Mucosa of descending colon (tissue), 3 donors: ENCODE results near the gene EPB41L5. TPM values are rescaled to one million over a fixed set of nuclear protein-coding genes. Genes with fewer than 3 reads are reported as not detected.
"Not testable (repeated sequence)": the region's sequence is repeated elsewhere in the genome, so short reads cannot be mapped to it uniquely, and the experiment has no call there.

Experiments
- ATAC-seq: fragments of 200-7000 bp; cut with Tn5 transposase; one replicate; pipeline ENCODE4 v1.9.1; 2020; ENCODE audit warnings: mild to moderate bottlenecking, moderate library complexity
- DNase-seq, 3 donors: peaks; one replicate each; pipeline ENCODE4 v3.0.0-alpha.2; 2020
- H3K36me3 ChIP-seq: fragments of 200-600 bp; one replicate; pipeline ENCODE4 v1.8.0; 2021; ENCODE audit warnings: low read depth, mild to moderate bottlenecking
- H3K4me1 ChIP-seq: fragments of 200-600 bp; one replicate; pipeline ENCODE4 v1.8.0; 2021; ENCODE audit warnings: low read depth, mild to moderate bottlenecking
- H3K4me3 ChIP-seq: fragments of 200-600 bp; one replicate; pipeline ENCODE4 v1.8.0; 2021; ENCODE audit warnings: mild to moderate bottlenecking
- H3K9me3 ChIP-seq: fragments of 200-600 bp; one replicate; pipeline ENCODE4 v1.8.0; 2021; ENCODE audit warnings: mild to moderate bottlenecking
- intact Hi-C, 2 donors: fragments of 100-400 bp; cut with DNase I in 1 of 2; cut with micrococcal nuclease in 1 of 2; formaldehyde crosslinking; loops; one replicate each; pipeline versions ENCODE4 v1.11.0 to v1.11.1; 2022; cut with DNase I, micrococcal nuclease
- total RNA-seq, 3 donors: library from RNA; stranded (reverse); fragmentation: NEBNext Ultra II Directional in 2 of 3; extraction: Animal tissue kit (Norgen Biotek cat#: 25700) in 2 of 3; gene quantifications; one replicate each; pipeline versions ENCODE4 v1.2.1 to v1.2.4, GENCODE V29; 2021 to 2023
- TF ChIP-seq, protein P1 (sequence below): fragments of 200-600 bp; IDR thresholded peaks from one replicate; pipeline ENCODE4 v1.8.0; 2022; ENCODE audit warnings: antibody characterized with exemption, mild to moderate bottlenecking
- donor health status: DM: no; HTN: no; CAD: no; lungs with moderate emphysema.
- donor health status: DM: no; HTN: no; CAD: no.
- donor health status: DM: no; HTN: yes; CAD: no.

EPB41L5 gene
- total RNA-seq, 3 donors from 2014 or later = 22.6 to 36.7 (median 27.8) TPM

DNA sequence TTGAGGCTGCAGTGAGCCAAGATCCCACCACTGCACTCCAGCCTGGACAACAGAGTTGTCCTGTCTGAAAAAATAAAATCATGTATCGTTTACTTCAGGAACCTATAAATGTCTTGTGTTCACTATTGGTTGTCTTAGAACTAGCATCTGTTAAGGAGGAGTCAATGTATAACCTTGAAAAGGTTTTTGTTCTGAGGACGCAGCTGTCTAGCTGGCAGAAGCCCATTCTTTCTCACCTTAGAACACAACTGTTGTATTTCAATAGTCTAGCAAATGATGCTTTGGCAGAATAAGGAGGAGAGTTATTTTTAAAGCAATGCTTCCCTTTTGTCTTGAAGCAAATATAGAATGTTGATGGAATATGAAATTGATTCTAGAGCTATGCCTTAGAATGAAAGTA is 21.1 kb downstream of the EPB41L5 start:
- no peaks in the 10 kb centered on the region for H3K36me3 ChIP-seq
- H3K4me3 ChIP-seq = no peak overlapping the region
- intact Hi-C loops = no loop called here
- H3K4me1 ChIP-seq = no peaks in the 10 kb centered on the region
- TF ChIP-seq, protein P1, sequence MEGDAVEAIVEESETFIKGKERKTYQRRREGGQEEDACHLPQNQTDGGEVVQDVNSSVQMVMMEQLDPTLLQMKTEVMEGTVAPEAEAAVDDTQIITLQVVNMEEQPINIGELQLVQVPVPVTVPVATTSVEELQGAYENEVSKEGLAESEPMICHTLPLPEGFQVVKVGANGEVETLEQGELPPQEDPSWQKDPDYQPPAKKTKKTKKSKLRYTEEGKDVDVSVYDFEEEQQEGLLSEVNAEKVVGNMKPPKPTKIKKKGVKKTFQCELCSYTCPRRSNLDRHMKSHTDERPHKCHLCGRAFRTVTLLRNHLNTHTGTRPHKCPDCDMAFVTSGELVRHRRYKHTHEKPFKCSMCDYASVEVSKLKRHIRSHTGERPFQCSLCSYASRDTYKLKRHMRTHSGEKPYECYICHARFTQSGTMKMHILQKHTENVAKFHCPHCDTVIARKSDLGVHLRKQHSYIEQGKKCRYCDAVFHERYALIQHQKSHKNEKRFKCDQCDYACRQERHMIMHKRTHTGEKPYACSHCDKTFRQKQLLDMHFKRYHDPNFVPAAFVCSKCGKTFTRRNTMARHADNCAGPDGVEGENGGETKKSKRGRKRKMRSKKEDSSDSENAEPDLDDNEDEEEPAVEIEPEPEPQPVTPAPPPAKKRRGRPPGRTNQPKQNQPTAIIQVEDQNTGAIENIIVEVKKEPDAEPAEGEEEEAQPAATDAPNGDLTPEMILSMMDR = no peak
- DNase-seq (no peak), ATAC-seq (no peak)
- H3K9me3 ChIP-seq = no peaks in the 10 kb centered on the region

DNA sequence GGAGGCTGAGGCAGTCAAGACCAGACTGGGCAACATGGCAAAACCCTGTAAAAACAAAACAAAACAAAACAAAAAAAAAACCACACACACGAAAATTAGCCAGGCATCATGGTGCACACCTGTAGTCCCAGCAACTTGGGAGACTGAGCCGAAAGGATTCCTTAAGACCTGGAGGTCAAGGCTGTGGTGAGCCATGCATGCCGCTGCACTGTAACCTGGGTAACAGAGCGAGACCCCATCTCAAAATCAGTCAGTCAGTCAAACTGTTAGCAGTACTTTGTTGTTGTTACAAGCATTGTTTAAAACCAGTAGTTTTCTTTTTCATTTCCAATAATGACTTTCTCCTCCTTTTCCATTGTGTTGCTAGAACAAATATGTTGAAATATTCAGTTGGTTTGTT is 21.7 kb downstream of the EPB41L5 start:
- no peak for DNase-seq
- ATAC-seq = no peak
- no peaks in the 10 kb centered on the region for H3K36me3 ChIP-seq
- no peaks in the 10 kb centered on the region for H3K9me3 ChIP-seq
- no peak overlapping the region for H3K4me3 ChIP-seq
- TF ChIP-seq, protein P1 = no peak
- no peaks in the 10 kb centered on the region for H3K4me1 ChIP-seq
- intact Hi-C loops = no loop called here

DNA sequence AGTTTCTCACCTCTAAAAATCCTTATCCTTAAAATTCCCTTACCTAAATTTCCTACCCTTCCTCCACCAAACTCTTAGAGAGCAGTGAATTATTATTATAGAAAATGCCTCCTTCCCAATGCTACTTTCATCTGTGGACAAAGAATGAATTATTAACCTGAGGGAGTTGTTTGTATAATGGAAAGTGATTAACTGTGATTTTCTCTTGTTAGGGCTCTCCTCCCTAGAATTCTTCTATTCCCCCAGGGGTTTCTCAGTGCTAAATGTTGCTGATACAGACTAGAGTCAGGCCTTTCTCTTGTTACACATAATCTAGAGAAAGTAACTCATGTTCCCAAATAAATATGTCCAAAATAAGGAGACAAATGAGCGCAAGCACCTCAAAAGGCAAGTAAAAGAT is 23.3 kb downstream of the EPB41L5 start:
- TF ChIP-seq, protein P1 = no peak
- no peaks in the 10 kb centered on the region for H3K4me1 ChIP-seq
- no peak overlapping the region for H3K4me3 ChIP-seq
- intact Hi-C loops = no loop called here
- H3K36me3 ChIP-seq = no peaks in the 10 kb centered on the region
- DNase-seq = no peak
- ATAC-seq = no peak
- H3K9me3 ChIP-seq = no peaks in the 10 kb centered on the region

DNA sequence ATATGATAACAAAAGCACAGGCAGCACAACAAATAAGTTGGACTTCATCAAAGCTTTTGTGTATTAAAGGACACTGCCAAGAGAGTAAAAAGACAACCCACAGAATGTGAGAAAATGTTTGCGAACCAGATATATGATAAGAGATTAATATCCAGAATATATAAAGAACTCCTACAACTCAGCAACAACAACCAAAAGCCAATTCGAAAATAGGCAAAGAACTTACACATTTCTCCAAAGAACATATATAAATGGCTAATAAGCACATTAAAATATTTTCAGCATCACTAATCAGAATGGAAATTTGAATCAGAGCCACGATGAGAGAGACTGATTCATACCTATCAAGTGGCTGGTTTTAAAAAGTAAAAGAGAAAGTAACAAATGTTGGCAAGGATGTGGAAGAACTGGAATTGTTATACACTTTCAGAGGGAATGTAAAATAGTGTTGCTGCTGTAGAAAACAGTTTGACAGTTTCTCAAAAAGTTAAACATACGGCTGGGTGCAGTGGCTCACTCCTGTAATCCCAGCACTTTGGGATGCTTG is 25.2 kb downstream of the EPB41L5 start:
- Histone ChIP-seq H3K36me3 (no peaks in the 10 kb centered on the region), H3K4me3 (no peak overlapping the region), H3K9me3 (no peaks in the 10 kb centered on the region), H3K4me1 (no peaks in the 10 kb centered on the region)
- TF ChIP-seq, protein P1 = no peak
- intact Hi-C loops = no loop called here
- DNase-seq = no peak
- no peak for ATAC-seq

DNA sequence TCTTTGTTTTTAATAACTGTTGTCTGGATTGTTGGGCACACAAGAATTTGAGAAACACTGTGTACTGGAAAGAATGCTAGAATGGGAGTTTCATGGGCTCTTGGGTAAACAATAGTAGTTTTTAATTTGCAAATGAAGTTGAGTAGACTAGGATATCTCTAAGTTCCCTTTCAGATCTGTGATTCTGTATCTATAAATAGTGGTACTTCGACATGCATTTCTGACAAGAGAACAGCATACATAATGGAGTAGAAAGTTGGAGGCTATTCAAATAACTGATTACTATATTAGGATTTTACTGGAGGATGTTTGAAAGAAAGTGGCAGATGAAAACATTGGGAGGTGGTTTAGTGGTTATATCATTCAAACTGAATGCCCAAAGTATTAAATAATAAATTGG is 29.5 kb downstream of the EPB41L5 start:
- no peaks in the 10 kb centered on the region for H3K4me1 ChIP-seq
- ATAC-seq = no peak
- no peak for DNase-seq
- H3K9me3 ChIP-seq = peaks cover 8% of the 10 kb centered on the region
- intact Hi-C loops = no loop called here
- no peaks in the 10 kb centered on the region for H3K36me3 ChIP-seq
- TF ChIP-seq, protein P1 = no peak
- H3K4me3 ChIP-seq = no peak overlapping the region

DNA sequence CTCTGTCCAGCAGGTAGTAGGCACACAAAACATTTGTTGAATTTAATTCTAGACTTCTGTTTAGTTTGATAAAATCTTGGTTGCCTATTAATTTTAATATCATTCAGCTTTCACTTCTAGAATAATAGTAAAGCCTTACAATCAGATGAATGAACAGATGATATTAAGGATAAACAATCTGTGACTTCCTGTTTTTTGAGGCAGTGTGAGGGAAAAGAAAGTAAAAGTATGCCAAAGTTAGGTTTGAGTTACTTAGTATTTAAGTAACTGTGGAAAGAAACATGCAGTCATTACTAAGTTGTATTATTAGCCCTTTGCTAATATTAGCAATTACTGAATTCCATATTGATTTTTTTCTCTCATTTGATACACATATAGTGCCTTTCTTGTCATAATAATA is 31.5 kb downstream of the EPB41L5 start:
- no peak for ATAC-seq

DNA sequence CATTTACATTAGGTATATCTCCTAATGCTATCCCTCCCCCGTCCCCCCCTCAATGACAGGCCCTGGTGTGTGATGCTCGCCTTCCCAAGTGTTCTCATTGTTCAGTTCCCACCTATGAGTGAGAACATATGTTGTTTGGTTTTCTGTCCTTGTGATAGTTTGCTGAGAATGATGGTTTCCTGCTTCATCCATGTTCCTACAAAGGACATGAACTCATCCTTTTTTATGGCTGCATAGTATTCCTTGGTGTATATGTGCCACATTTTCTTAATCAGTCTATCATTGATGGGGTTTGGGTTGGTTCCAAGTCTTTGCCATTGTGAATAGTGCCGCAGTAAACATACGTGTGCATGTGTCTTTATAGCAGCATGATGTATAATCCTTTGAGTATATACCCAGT is 32.9 kb downstream of the EPB41L5 start:
- not testable (repeated sequence) for DNase-seq

More for the DNA sequence above, 31.5 kb downstream of the EPB41L5 start:
- no peak for DNase-seq
- no peaks in the 10 kb centered on the region for H3K4me1 ChIP-seq
- no peaks in the 10 kb centered on the region for H3K36me3 ChIP-seq
- peaks cover 8% of the 10 kb centered on the region for H3K9me3 ChIP-seq
- H3K4me3 ChIP-seq = no peak overlapping the region
- intact Hi-C loops = no loop called here
- TF ChIP-seq, protein P1 = no peak

DNA sequence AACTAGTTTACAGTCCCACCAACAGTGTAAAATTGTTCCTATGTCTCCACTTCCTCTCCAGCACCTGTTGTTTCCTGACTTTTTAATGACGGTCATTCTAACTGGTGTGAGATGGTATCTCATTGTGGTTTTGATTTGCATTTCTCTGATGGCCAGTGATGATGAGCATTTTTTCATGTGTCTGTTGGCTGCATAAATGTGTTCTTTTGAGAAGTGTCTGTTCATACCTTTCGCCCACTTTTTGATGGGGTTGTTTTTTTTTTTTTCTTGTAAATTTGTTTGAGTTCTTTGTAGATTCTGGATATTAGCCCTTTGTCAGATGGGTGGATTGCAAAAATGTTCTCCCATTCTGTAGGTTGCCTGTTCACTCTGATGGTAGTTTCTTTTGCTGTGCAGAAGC is 33.4 kb downstream of the EPB41L5 start:
- ATAC-seq, intact Hi-C loops, DNase-seq, H3K4me1 ChIP-seq, H3K36me3 ChIP-seq, H3K4me3 ChIP-seq: not testable (repeated sequence)
- peaks cover 12% of the 10 kb centered on the region for H3K9me3 ChIP-seq

More for the DNA sequence above, 32.9 kb downstream of the EPB41L5 start:
- H3K4me3 ChIP-seq, H3K36me3 ChIP-seq, H3K4me1 ChIP-seq, H3K9me3 ChIP-seq, ATAC-seq, intact Hi-C loops: not testable (repeated sequence)
